ENCODE data around the gene DNASE1L3.

GRCh38 chr3:58193682-58194407 lies 16.9 kb downstream of the DNASE1L3 start:
- no peak for TF ChIP-seq FOXK2 (IDR thresholded peaks at IDR 0.05)
- no peak for TF ChIP-seq SP1 (IDR thresholded peaks at IDR 0.05)
- no peak for TF ChIP-seq TARDBP (IDR thresholded peaks at IDR 0.05)
- TF ChIP-seq ZNF384 (IDR thresholded peaks at IDR 0.05): no peak
- TF ChIP-seq NFRKB (IDR thresholded peaks at IDR 0.05): no peak
- no peak for TF ChIP-seq PKNOX1 (IDR thresholded peaks at IDR 0.05)
- no peak for TF ChIP-seq ARNT (IDR thresholded peaks at IDR 0.05)
- TF ChIP-seq FOXA1 (IDR thresholded peaks at IDR 0.05): no peak
- no peak for TF ChIP-seq BHLHE40 (IDR thresholded peaks at IDR 0.05; ENCODE audit: borderline replicate concordance)
- TF ChIP-seq FOXM1 (IDR thresholded peaks at IDR 0.05; ENCODE audit: borderline replicate concordance): no peak
- no peak for TF ChIP-seq SUZ12 (IDR thresholded peaks at IDR 0.05)
- no peak for TF ChIP-seq ELF4 (IDR thresholded peaks at IDR 0.05)
- TF ChIP-seq LEF1 (IDR thresholded peaks at IDR 0.05; ENCODE audit: borderline replicate concordance): no peak
